ENCODE measurements around the gene NGB.

GRCh38 chr14:77238356-77238755 is 32.6 kb downstream of the NGB start:
- no peak for TF ChIP-seq CTCF (IDR thresholded peaks at IDR 0.05)
- TF ChIP-seq POLR2A (IDR thresholded peaks at IDR 0.05) = no peak
